HepG2 (cell line): ENCODE data around the gene CYP2S1. TPM values are rescaled to one million over a fixed set of nuclear protein-coding genes. Genes with fewer than 3 reads are reported as not detected.

ENCODE experiments used
- ATAC-seq: fragments of 200-7000 bp; cut with Tn5 transposase; 3 replicates; pipeline ENCODE4 v1.9.1; 2020; ENCODE audit warnings: mild to moderate bottlenecking, moderate library complexity
- BruUV-seq: library from RNA; stranded (reverse); fragments of 400-500 nt; replicated peaks from 2 replicates; lab custom pipeline; 2021; lab: Mats Ljungman, UMichigan
- CTCF ChIA-PET: fragments of 300-600 bp; formaldehyde crosslinking; extraction: SDS; loops from one replicate; lab custom pipeline; 2021; ENCODE audit warnings: low total read pairs, inconsistent platforms, low intra/inter-chr PET ratio; lab: Yijun Ruan, JAX
- POLR2A ChIA-PET: fragments of 350-600 bp; sonication (Branson Sonifier 250); formaldehyde crosslinking; loops from one replicate; lab custom pipeline; 2020; ENCODE audit warnings: antibody characterized with exemption, inconsistent platforms; lab: Yijun Ruan, JAX
- DNase-seq: peaks from one replicate; pipeline ENCODE4 v3.0.0-alpha.2; 2015; ENCODE audit warnings: low spot score
- FAIRE-seq: peaks from 3 replicates; lab custom pipeline; 2011; peaks lifted over from hg19 to GRCh38; lab: Jason Lieb, UNC
- H2AFZ ChIP-seq: one replicate; pipeline ENCODE4 v1.6.1; 2011; ENCODE audit warnings: low read length, inconsistent platforms
- H3K27ac ChIP-seq: fragments of 300-600 bp; 3 replicates; pipeline ENCODE4 v1.8.0; 2011; ENCODE audit warnings: mixed run types, mild to moderate bottlenecking, mixed read lengths, low read length, inconsistent platforms; ENCODE audit not compliant: insufficient read depth; ENCODE audit errors: extremely low read length
- H3K27me3 ChIP-seq, 2 experiments: fragments of 200-600 bp in 1 of 2; 2 replicates in 1 of 2; 3 replicates in 1 of 2; pipeline versions ENCODE4 v1.6.0 to v1.8.0; 2011; ENCODE audit warnings: low read length in 2 of 2, mild to moderate bottlenecking in 2 of 2, moderate library complexity in 2 of 2, inconsistent platforms in 1 of 2; ENCODE audit not compliant: insufficient read depth in 2 of 2, control insufficient read depth in 1 of 2
- H3K36me3 ChIP-seq, 2 experiments: fragments of 200-600 bp in 1 of 2; replicated peaks in 1 of 2; 2 replicates in 1 of 2; 3 replicates in 1 of 2; pipeline versions ENCODE4 v1.5.1 to v1.8.0; 2011; ENCODE audit warnings: low read length in 2 of 2, inconsistent platforms in 1 of 2; ENCODE audit not compliant: insufficient read depth in 2 of 2, control insufficient read depth in 1 of 2
- H3K4me1 ChIP-seq: 2 replicates; pipeline ENCODE4 v1.5.1; 2012; ENCODE audit warnings: low read length, inconsistent platforms; ENCODE audit not compliant: insufficient read depth
- H3K4me2 ChIP-seq: 2 replicates; pipeline ENCODE4 v1.6.0; 2011; ENCODE audit warnings: low read depth, low read length, inconsistent platforms
- H3K4me3 ChIP-seq, 3 experiments: fragments of 200-600 bp in 1 of 3; sonication (generic), shearing (Covaris generic) in 1 of 3; replicated peaks in 1 of 3; 2 replicates each; pipeline ENCODE4 v1.5.1; 2011 to 2016; ENCODE audit warnings: low read length in 3 of 3, inconsistent platforms in 2 of 3, low read depth in 2 of 3, mild to moderate bottlenecking in 2 of 3, control low read depth in 1 of 3, mixed read lengths in 1 of 3; ENCODE audit not compliant: insufficient read depth in 1 of 3
- H3K79me2 ChIP-seq: one replicate; pipeline ENCODE4 v1.6.1; 2011; ENCODE audit warnings: low read length, inconsistent platforms; ENCODE audit not compliant: insufficient read depth
- H3K9ac ChIP-seq: 2 replicates; pipeline ENCODE4 v1.6.0; 2011; ENCODE audit warnings: mild to moderate bottlenecking, low read depth, low read length, inconsistent platforms; ENCODE audit not compliant: insufficient read depth
- H3K9me3 ChIP-seq: 2 replicates; pipeline ENCODE4 v1.5.1; 2012; ENCODE audit warnings: mild to moderate bottlenecking, low read length
- H4K20me1 ChIP-seq: 2 replicates; pipeline ENCODE4 v1.6.0; 2011; ENCODE audit warnings: inconsistent platforms, mild to moderate bottlenecking, low read length, moderate library complexity; ENCODE audit not compliant: insufficient read depth
- CREM ChIP-seq, 2 experiments: sonication (generic) in 1 of 2; formaldehyde crosslinking in 1 of 2; IDR thresholded peaks; 2 replicates each; pipeline versions ENCODE4 v1.4.0 to v1.6.1; 2016 to 2020; ENCODE audit warnings: antibody characterized with exemption in 1 of 2, mild to moderate bottlenecking in 1 of 2, missing genetic modification reagents in 1 of 2
- POLR2A ChIP-seq, 2 experiments: IDR thresholded peaks; 2 replicates each; pipeline ENCODE4 v1.6.1; 2011; ENCODE audit warnings: low read depth in 2 of 2, low read length in 2 of 2, mild to moderate bottlenecking in 1 of 2, moderate library complexity in 1 of 2; ENCODE audit not compliant: insufficient read depth in 1 of 2
- ZFP36 ChIP-seq: fragments of 150-350 bp; IDR thresholded peaks from 2 replicates; pipeline ENCODE4 v1.6.1; 2018; ENCODE audit warnings: borderline replicate concordance, low read length, low read depth; ENCODE audit not compliant: partially characterized antibody
- ZNF605 ChIP-seq: sonication (generic); formaldehyde crosslinking; IDR thresholded peaks from 2 replicates; pipeline ENCODE4 v1.8.0; 2022; ENCODE audit warnings: mild to moderate bottlenecking, missing genetic modification reagents
- ZNF629 ChIP-seq: sonication (generic); formaldehyde crosslinking; conservative IDR thresholded peaks from 2 replicates; pipeline ENCODE4 v1.5.0; 2020; ENCODE audit warnings: missing genetic modification reagents
- ZNF768 ChIP-seq: sonication (generic); formaldehyde crosslinking; IDR thresholded peaks from 2 replicates; pipeline ENCODE4 v1.4.0; 2020; ENCODE audit warnings: missing genetic modification reagents
- WGBS: methylation state at CpG from one replicate; pipeline ENCODE4 v1.1.6; 2017; ENCODE audit warnings: low lambda C conversion rate; 5-methylcytosine and 5-hydroxymethylcytosine counted together
- in situ Hi-C: cut with HindIII; loops from 2 replicates; pipeline ENCODE4 v1.10.0; 2017; ENCODE audit warnings: low pct_unique_long_range_greater_than_20kb; ENCODE audit not compliant: extremely low pct_ligation_motif_present
- intact Hi-C: fragments of 100-400 bp; cut with micrococcal nuclease; formaldehyde crosslinking; loops from one replicate; pipeline ENCODE4 v1.10.0; 2022; ENCODE audit not compliant: unreplicated experiment
- polyA plus RNA-seq, 8 experiments: library from polyadenylated mRNA; depleted of rRNA in 3 of 8; stranded (reverse) in 7 of 8; unstranded in 1 of 8; fragments of >200 nt; fragmentation: Illumina TruSeq in 4 of 8; extraction: Trizol in 4 of 8; gene quantifications; 2 replicates each; pipeline versions ENCODE4 v1.2.1 to v1.2.3, GENCODE V29; 2011 to 2016; ENCODE audit warnings: low read depth in 4 of 8, missing spikeins in 1 of 8, mixed read lengths in 1 of 8; ENCODE audit not compliant: insufficient read depth in 1 of 8
- total RNA-seq, 5 experiments: library from RNA; depleted of rRNA; stranded (reverse); fragments of >200 nt; fragmentation: Illumina TruSeq; extraction: Trizol; gene quantifications; 2 replicates each; pipeline ENCODE4 v1.2.3, GENCODE V29; 2016; ENCODE audit warnings: low read depth in 1 of 5

CYP2S1 gene
- total and polyA plus RNA-seq, 2 of the 13 experiments (the other 11 are each of a cell fraction or from before 2014, with no cell fraction given) = 0.09 to 2.1 TPM

DNA sequence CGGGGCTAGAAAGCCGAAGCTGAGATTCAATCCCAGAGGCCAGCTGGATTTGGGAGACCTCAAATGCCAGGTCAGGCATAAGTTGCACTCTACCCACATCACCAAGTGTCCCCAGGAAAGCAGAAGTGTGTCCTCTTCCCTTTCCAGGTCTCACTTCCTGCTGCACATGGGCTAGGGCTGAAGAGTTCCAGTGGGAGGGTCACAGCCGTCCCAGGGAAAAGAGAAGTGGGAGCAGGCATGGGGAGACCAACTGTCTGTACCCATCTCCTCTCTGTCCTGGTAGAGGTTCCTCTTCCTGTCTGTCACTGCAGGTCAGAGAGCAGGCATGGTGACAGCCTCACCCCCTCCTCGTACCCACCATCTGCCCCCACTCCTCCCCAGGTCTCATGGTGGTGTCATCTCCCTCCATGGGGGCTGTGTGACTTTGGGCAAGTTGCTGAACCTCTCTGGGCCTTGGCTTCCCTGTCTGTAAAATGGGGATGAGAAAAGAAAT is 40.8 kb downstream of the CYP2S1 start:
- H3K4me2 ChIP-seq = no peak overlapping the region
- H3K79me2 ChIP-seq = no peaks in the 10 kb centered on the region
- no peak overlapping the region for H3K27ac ChIP-seq
- DNase-seq (no peak), ATAC-seq (no peak), FAIRE-seq (no peak)
- H2AFZ ChIP-seq = no peak overlapping the region
- H4K20me1 ChIP-seq = no peaks in the 10 kb centered on the region
- peaks cover 2% of the 10 kb centered on the region; the same call in 1 of the 2 replicates for H3K4me1 ChIP-seq
- H3K27me3 ChIP-seq = no peaks in the 10 kb centered on the region
- no peak overlapping the region for H3K9ac ChIP-seq
- H3K9me3 ChIP-seq = no peaks in the 10 kb centered on the region
- H3K36me3 ChIP-seq = no peaks in the 10 kb centered on the region
- TF ChIP-seq ZFP36 = peak; percentile 28
- 0 out of 2 replicates have a peak, but pooled peaks have one; percentile 15 for TF ChIP-seq ZNF629
- peak; percentile 96 for TF ChIP-seq ZNF768 (CRISPR knock-in tag)
- TF ChIP-seq POLR2A (IDR thresholded peaks at IDR 0.05; ENCODE audit: insufficient read depth in 1 of 2, low read depth in 2 of 2, low read length in 2 of 2) = no peak
- intact Hi-C loops = no loop called here
- 76% methylated on average over 4 of the region's 4 CpGs for WGBS
- CTCF ChIA-PET = no interaction called here
- POLR2A ChIA-PET = no interaction called here
- H3K4me3 ChIP-seq = no peak overlapping the region
- in situ Hi-C loops = no loop called here
- no TSS peak for BruUV-seq

DNA sequence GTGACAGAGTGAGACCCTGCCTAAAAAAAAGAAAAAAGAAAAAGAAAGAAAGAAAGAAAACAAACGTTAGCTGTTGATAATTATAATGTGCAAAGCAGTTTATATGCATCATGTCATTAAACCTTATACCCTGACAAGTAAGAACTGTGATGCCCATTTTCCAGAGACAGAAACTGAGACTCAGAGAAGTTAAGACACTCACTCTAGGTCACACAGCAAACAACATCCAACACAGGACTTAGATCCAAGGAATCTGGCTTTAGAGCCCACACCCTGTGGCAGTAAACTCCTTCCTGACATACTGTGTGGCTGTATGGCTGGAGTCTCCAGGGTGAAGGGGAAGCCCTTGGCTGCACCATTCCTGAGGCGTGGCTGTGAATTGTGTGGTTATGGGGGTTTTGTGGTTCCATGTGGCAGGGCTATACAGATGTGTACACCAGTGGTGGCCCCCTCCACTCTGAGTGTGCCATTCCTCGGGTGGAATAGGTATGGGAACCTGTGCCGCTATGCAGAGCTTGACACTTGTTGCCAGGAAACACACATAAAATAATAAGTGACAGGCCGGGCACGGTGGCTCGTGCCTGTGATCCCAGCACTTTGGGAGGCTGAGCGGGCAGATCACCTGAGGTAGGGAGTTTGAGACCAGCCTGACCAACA is 41.6 kb downstream of the CYP2S1 start:
- TF ChIP-seq ZNF629 (peak; percentile 75), ZNF768 (CRISPR knock-in tag) (peak; percentile 77), CREM (IDR thresholded peaks at IDR 0.05) (no peak), CREM (CRISPR knock-in tag; IDR thresholded peaks at IDR 0.05) (no peak), ZNF605 (CRISPR knock-in tag) (no peak)
- H2AFZ ChIP-seq = no peak overlapping the region
- WGBS = 89% methylated on average over 8 of the region's 8 CpGs
- H3K36me3 ChIP-seq = no peaks in the 10 kb centered on the region
- DNase-seq (no peak), FAIRE-seq (no peak), ATAC-seq (no peak)
- no TSS peak for BruUV-seq
- H3K4me1 ChIP-seq = no peaks in the 10 kb centered on the region
- no peaks in the 10 kb centered on the region for H3K27me3 ChIP-seq
- H3K9ac ChIP-seq = no peak overlapping the region
- intact Hi-C loops (no loop called here), in situ Hi-C loops (no loop called here)
- no peak overlapping the region for H3K27ac ChIP-seq
- ChIA-PET POLR2A (no interaction called here), CTCF (no interaction called here)
- H3K4me2 ChIP-seq = no peak overlapping the region
- no peak overlapping the region for H3K4me3 ChIP-seq
- H3K79me2 ChIP-seq = no peaks in the 10 kb centered on the region
- no peaks in the 10 kb centered on the region for H3K9me3 ChIP-seq
- no peaks in the 10 kb centered on the region for H4K20me1 ChIP-seq
